Osteocyte (in vitro differentiated cells): ENCODE measurements around the gene S100B. TPM values are rescaled to one million over a fixed set of nuclear protein-coding genes. Genes with fewer than 3 reads are reported as not detected.

Source experiments
- DNase-seq: peaks from one replicate; pipeline ENCODE4 v3.0.0; 2021; ENCODE audit warnings: mixed read lengths; ENCODE audit not compliant: unreplicated experiment; ENCODE audit errors: extremely low spot score
- H3K27ac Mint-ChIP-seq: one replicate; pipeline ENCODE4 v1.8.0; 2021; ENCODE audit warnings: mild to moderate bottlenecking, mixed read lengths; ENCODE audit not compliant: unreplicated experiment
- H3K27me3 Mint-ChIP-seq: one replicate; pipeline ENCODE4 v1.8.0; 2021; ENCODE audit warnings: mixed read lengths; ENCODE audit not compliant: unreplicated experiment
- H3K36me3 Mint-ChIP-seq: one replicate; pipeline ENCODE4 v1.8.0; 2021; ENCODE audit warnings: mixed read lengths; ENCODE audit not compliant: unreplicated experiment
- H3K4me1 Mint-ChIP-seq: one replicate; pipeline ENCODE4 v1.8.0; 2021; ENCODE audit warnings: mixed read lengths; ENCODE audit not compliant: unreplicated experiment
- H3K4me3 Mint-ChIP-seq: one replicate; pipeline ENCODE4 v1.8.0; 2021; ENCODE audit warnings: mild to moderate bottlenecking, moderate library complexity, mixed read lengths; ENCODE audit not compliant: unreplicated experiment
- H3K9me3 Mint-ChIP-seq: one replicate; pipeline ENCODE4 v1.8.0; 2021; ENCODE audit warnings: mixed read lengths; ENCODE audit not compliant: unreplicated experiment
- CTCF ChIP-seq: fragments of 200-600 bp; sonication (generic); IDR thresholded peaks from 2 replicates; pipeline ENCODE4 v1.5.0; 2021; ENCODE audit warnings: antibody characterized with exemption, mild to moderate bottlenecking, moderate library complexity
- total RNA-seq: library from RNA; stranded (reverse); gene quantifications from 2 replicates; pipeline ENCODE4 v1.2.1, GENCODE V29; 2021

Gene S100B
- total RNA-seq, 1 donor from 2014 or later: not detected

GRCh38 chr21:46562472-46562871 is 42.4 kb downstream of the S100B start:
- no peak for TF ChIP-seq CTCF
- Mint-ChIP-seq H3K27me3 (no peaks in the 10 kb centered on the region), H3K4me1 (no peaks in the 10 kb centered on the region), H3K36me3 (peaks cover 53% of the 10 kb centered on the region), H3K4me3 (no peak overlapping the region), H3K9me3 (no peaks in the 10 kb centered on the region), H3K27ac (no peak overlapping the region)
- no peak for DNase-seq

- DNase-seq: no peak
- H3K9me3 Mint-ChIP-seq: no peaks in the 10 kb centered on the region
- no peaks in the 10 kb centered on the region for H3K4me1 Mint-ChIP-seq
- no peak overlapping the region for H3K4me3 Mint-ChIP-seq
- no peaks in the 10 kb centered on the region for H3K27me3 Mint-ChIP-seq
- peaks cover 47% of the 10 kb centered on the region for H3K36me3 Mint-ChIP-seq
- no peak for TF ChIP-seq CTCF
- no peak overlapping the region for H3K27ac Mint-ChIP-seq
Measured at GRCh38 chr21:46561445-46562090, 43.3 kb downstream of the S100B start.

- Mint-ChIP-seq H3K4me1 (no peaks in the 10 kb centered on the region), H3K36me3 (peaks cover 45% of the 10 kb centered on the region), H3K4me3 (no peak overlapping the region), H3K9me3 (no peaks in the 10 kb centered on the region), H3K27me3 (no peaks in the 10 kb centered on the region), H3K27ac (peak overlapping the region; percentile 14)
- TF ChIP-seq CTCF: no peak
- DNase-seq: no peak
Measured at GRCh38 chr21:46560568-46561444, 44.1 kb downstream of the S100B start.

- TF ChIP-seq CTCF: no peak
- Mint-ChIP-seq H3K27ac (no peak overlapping the region), H3K27me3 (no peaks in the 10 kb centered on the region), H3K36me3 (peaks cover 40% of the 10 kb centered on the region), H3K4me1 (no peaks in the 10 kb centered on the region), H3K4me3 (no peak overlapping the region), H3K9me3 (no peaks in the 10 kb centered on the region)
- no peak for DNase-seq
Measured at GRCh38 chr21:46559291-46559983, 45.4 kb downstream of the S100B start.

GRCh38 chr21:46557919-46558392 is 46.9 kb downstream of the S100B start:
- peaks cover 42% of the 10 kb centered on the region for H3K36me3 Mint-ChIP-seq

More at GRCh38 chr21:46557919-46558392, 46.9 kb downstream of the S100B start:
- no peak overlapping the region for H3K27ac Mint-ChIP-seq
- H3K4me1 Mint-ChIP-seq: no peaks in the 10 kb centered on the region
- no peaks in the 10 kb centered on the region for H3K9me3 Mint-ChIP-seq
- DNase-seq: peak; percentile 77
- no peaks in the 10 kb centered on the region for H3K27me3 Mint-ChIP-seq
- H3K4me3 Mint-ChIP-seq: no peak overlapping the region
- TF ChIP-seq CTCF: no peak
